ENCODE measurements around the gene VPS13D.

Gene VPS13D

DNA sequence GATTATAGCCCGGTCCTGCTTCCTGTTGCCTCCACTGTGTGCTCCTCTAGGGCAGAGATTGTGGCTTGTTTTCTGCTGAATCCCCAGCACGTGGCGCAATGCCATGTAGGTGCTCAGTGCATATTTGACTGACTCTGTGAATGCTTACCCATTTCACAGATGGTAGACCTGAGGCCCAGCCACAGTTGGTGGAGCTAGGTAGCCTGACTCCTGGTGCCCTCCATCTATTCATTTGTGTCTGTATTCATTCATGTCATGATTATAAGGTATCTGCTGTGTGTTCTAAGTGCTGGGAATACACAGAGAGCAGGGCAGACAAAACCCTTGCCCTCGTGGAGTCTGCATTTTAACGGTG, 40.5 kb upstream of the VPS13D start:
- H3K79me2 ChIP-seq (ENCODE audit: low read length): 0 out of 2 replicates have a peak, but pooled peaks cover 7% of the 10 kb centered on the region
- H3K9ac ChIP-seq (ENCODE audit: low read length): no peak overlapping the region
- H2AFZ ChIP-seq (ENCODE audit: low read length): no peak overlapping the region
- no peak overlapping the region for H3K27ac ChIP-seq (ENCODE audit: low read length)
- DNase-seq: no peak
- H3K4me2 ChIP-seq (ENCODE audit: low read depth, low read length): no peak overlapping the region
- H4K20me1 ChIP-seq (ENCODE audit: insufficient read depth, low read length): no peaks in the 10 kb centered on the region
- no peaks in the 10 kb centered on the region for H3K27me3 ChIP-seq (replicated peaks; ENCODE audit: insufficient read depth, low read length)
- no peaks in the 10 kb centered on the region for H3F3A ChIP-seq (ENCODE audit: insufficient read depth, low read length)
- H3K4me3 ChIP-seq (ENCODE audit: low read length): no peak overlapping the region
- H3K36me3 ChIP-seq (replicated peaks; ENCODE audit: insufficient read depth, low read length): no peaks in the 10 kb centered on the region
- H3K4me1 ChIP-seq (ENCODE audit: low read length): no peaks in the 10 kb centered on the region
- H3K9me2 ChIP-seq (replicated peaks; ENCODE audit: insufficient read depth, low read length): no peaks in the 10 kb centered on the region
- TF ChIP-seq EZH2phosphoT487 (IDR thresholded peaks at IDR 0.05; ENCODE audit: low read length): no peak
- TF ChIP-seq, protein P1, sequence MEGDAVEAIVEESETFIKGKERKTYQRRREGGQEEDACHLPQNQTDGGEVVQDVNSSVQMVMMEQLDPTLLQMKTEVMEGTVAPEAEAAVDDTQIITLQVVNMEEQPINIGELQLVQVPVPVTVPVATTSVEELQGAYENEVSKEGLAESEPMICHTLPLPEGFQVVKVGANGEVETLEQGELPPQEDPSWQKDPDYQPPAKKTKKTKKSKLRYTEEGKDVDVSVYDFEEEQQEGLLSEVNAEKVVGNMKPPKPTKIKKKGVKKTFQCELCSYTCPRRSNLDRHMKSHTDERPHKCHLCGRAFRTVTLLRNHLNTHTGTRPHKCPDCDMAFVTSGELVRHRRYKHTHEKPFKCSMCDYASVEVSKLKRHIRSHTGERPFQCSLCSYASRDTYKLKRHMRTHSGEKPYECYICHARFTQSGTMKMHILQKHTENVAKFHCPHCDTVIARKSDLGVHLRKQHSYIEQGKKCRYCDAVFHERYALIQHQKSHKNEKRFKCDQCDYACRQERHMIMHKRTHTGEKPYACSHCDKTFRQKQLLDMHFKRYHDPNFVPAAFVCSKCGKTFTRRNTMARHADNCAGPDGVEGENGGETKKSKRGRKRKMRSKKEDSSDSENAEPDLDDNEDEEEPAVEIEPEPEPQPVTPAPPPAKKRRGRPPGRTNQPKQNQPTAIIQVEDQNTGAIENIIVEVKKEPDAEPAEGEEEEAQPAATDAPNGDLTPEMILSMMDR (IDR thresholded peaks at IDR 0.05; ENCODE audit: low read length): no peak
- TF ChIP-seq EZH2 (optimal IDR thresholded peaks at IDR 0.05; ENCODE audit: low read depth, low read length): no peak
- H3K9me3 ChIP-seq (replicated peaks; ENCODE audit: insufficient read depth, low read length): no peaks in the 10 kb centered on the region

- no peak overlapping the region for H2AFZ ChIP-seq (ENCODE audit: low read length)
- H3K27ac ChIP-seq (ENCODE audit: low read length): no peak overlapping the region
- H3K4me3 ChIP-seq (ENCODE audit: low read length): no peak overlapping the region
- no peaks in the 10 kb centered on the region for H3K4me1 ChIP-seq (ENCODE audit: low read length)
- no peak overlapping the region for H3K4me2 ChIP-seq (ENCODE audit: low read depth, low read length)
- TF ChIP-seq EZH2phosphoT487 (IDR thresholded peaks at IDR 0.05; ENCODE audit: low read length): no peak
- TF ChIP-seq, protein P1 (IDR thresholded peaks at IDR 0.05; ENCODE audit: low read length): no peak
- TF ChIP-seq EZH2 (optimal IDR thresholded peaks at IDR 0.05; ENCODE audit: low read depth, low read length): no peak
- H3K9ac ChIP-seq (ENCODE audit: low read length): no peak overlapping the region
- H3K9me3 ChIP-seq (replicated peaks; ENCODE audit: insufficient read depth, low read length): no peaks in the 10 kb centered on the region
- no peaks in the 10 kb centered on the region for H3F3A ChIP-seq (ENCODE audit: insufficient read depth, low read length)
- no peaks in the 10 kb centered on the region for H4K20me1 ChIP-seq (ENCODE audit: insufficient read depth, low read length)
- H3K27me3 ChIP-seq (replicated peaks; ENCODE audit: insufficient read depth, low read length): no peaks in the 10 kb centered on the region
- no peaks in the 10 kb centered on the region for H3K36me3 ChIP-seq (replicated peaks; ENCODE audit: insufficient read depth, low read length)
- no peak for DNase-seq
- no peaks in the 10 kb centered on the region for H3K79me2 ChIP-seq (ENCODE audit: low read length)
- H3K9me2 ChIP-seq (replicated peaks; ENCODE audit: insufficient read depth, low read length): no peaks in the 10 kb centered on the region
Observed at GRCh38 chr1:12191242-12192032, 38.4 kb upstream of the VPS13D start.

DNA sequence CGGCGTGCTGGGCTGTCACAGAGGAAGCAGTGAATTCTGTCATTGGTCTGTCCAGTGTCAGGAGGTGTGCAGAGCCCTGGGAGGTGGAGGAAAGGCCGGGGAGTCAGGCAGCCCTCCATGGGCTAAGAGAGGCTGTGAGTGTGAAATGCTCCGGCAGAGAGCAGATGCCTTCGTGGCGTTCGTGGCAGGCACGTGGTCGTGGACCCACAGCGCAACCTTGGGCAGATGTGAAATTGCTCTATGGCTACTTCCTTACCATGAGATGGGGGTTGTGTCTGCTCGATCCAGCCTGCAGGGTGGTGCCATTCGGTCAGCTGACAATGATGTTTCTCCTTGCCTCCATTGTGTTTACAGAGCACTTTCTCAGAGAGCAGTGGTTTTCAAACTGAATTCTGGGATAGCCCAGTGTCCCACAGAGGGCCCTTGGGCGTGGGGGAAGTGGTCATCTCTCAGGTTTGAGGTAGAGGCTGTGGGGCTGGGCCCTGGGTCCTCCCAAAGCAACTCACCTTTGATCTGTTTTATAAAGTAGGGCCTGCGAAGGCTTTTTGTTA, 35.1 kb upstream of the VPS13D start:
- H2AFZ ChIP-seq (ENCODE audit: low read length): no peak overlapping the region

More for the DNA sequence above, 35.1 kb upstream of the VPS13D start:
- Histone ChIP-seq H3K4me2 (ENCODE audit: low read depth, low read length) (no peak overlapping the region), H3K4me3 (ENCODE audit: low read length) (no peak overlapping the region), H3F3A (ENCODE audit: insufficient read depth, low read length) (no peaks in the 10 kb centered on the region), H3K9me3 (replicated peaks; ENCODE audit: insufficient read depth, low read length) (no peaks in the 10 kb centered on the region), H3K27me3 (replicated peaks; ENCODE audit: insufficient read depth, low read length) (no peaks in the 10 kb centered on the region), H4K20me1 (ENCODE audit: insufficient read depth, low read length) (no peaks in the 10 kb centered on the region), H3K79me2 (ENCODE audit: low read length) (no peaks in the 10 kb centered on the region), H3K27ac (ENCODE audit: low read length) (no peak overlapping the region), H3K36me3 (replicated peaks; ENCODE audit: insufficient read depth, low read length) (no peaks in the 10 kb centered on the region), H3K9me2 (replicated peaks; ENCODE audit: insufficient read depth, low read length) (no peaks in the 10 kb centered on the region), H3K4me1 (ENCODE audit: low read length) (no peaks in the 10 kb centered on the region), H3K9ac (ENCODE audit: low read length) (no peak overlapping the region)
- TF ChIP-seq, protein P1 (IDR thresholded peaks at IDR 0.05; ENCODE audit: low read length): no peak
- TF ChIP-seq EZH2phosphoT487 (IDR thresholded peaks at IDR 0.05; ENCODE audit: low read length) (no peak), EZH2 (optimal IDR thresholded peaks at IDR 0.05; ENCODE audit: low read depth, low read length) (no peak)
- no peak for DNase-seq
